Ovary (tissue), 9 donors: ENCODE data around the gene LGALS3BP. TPM values are rescaled to one million over a fixed set of nuclear protein-coding genes. Genes with fewer than 3 reads are reported as not detected.

Source experiments
- DNase-seq, 5 donors: peaks; one replicate each; pipeline ENCODE4 v3.0.0-alpha.2; 2019 to 2020
- H3K27ac ChIP-seq, 2 donors: fragments of 200-600 bp; one replicate each; pipeline versions ENCODE4 v1.5.1 to v1.8.0; 2019 to 2022
- H3K27me3 ChIP-seq: fragments of 200-600 bp; one replicate; pipeline ENCODE4 v1.8.0; 2022
- H3K36me3 ChIP-seq: fragments of 200-600 bp; sonication (generic); one replicate; pipeline ENCODE4 v1.5.1; 2019
- H3K4me1 ChIP-seq: one replicate; pipeline ENCODE4 v1.8.1; 2013; ENCODE audit warnings: mild to moderate bottlenecking, moderate library complexity; ENCODE audit not compliant: insufficient read depth
- H3K4me3 ChIP-seq: fragments of 200-600 bp; sonication (generic); one replicate; pipeline ENCODE4 v1.5.1; 2017
- H3K9me3 ChIP-seq, 2 donors: fragments of 200-600 bp in 1 of 2; sonication (generic) in 1 of 2; one replicate each; pipeline versions ENCODE4 v1.5.1 to v1.8.1; 2013 to 2019; ENCODE audit warnings: mild to moderate bottlenecking in 1 of 2, moderate library complexity in 1 of 2
- CTCF ChIP-seq, 3 donors: fragments of 450-650 bp in 2 of 3; fragments of 200-600 bp in 1 of 3; IDR thresholded peaks; one replicate each; pipeline versions ENCODE4 v1.5.1 to v1.8.0; 2016 to 2022; ENCODE audit warnings: antibody characterized with exemption in 3 of 3, mild to moderate bottlenecking in 1 of 3
- EP300 ChIP-seq: sonication (generic); formaldehyde crosslinking; IDR thresholded peaks from one replicate; pipeline ENCODE4 v1.6.1; 2017; ENCODE audit warnings: antibody characterized with exemption
- POLR2A ChIP-seq: fragments of 450-650 bp; IDR thresholded peaks from one replicate; pipeline ENCODE4 v1.6.1; 2017; ENCODE audit warnings: antibody characterized with exemption, mild to moderate bottlenecking, moderate library complexity
- WGBS, 3 donors: extraction: QIAGEN DNeasy Blood & Tissue Kit in 1 of 3; methylation state at CpG; one replicate each; pipeline versions ENCODE4 v1.1.5 to v1.1.7; 2013 to 2017; 5-methylcytosine and 5-hydroxymethylcytosine counted together
- intact Hi-C, 4 donors: fragments of 100-400 bp; cut with DNase I; formaldehyde crosslinking; loops; one replicate each; pipeline versions ENCODE4 v1.11.0 to v1.15.1; 2022 to 2023
- polyA plus RNA-seq, 2 donors: library from polyadenylated mRNA; stranded (reverse); fragments of 200-250 nt in 1 of 2; fragments of 350-450 nt in 1 of 2; fragmentation: Illumina TruSeq in 1 of 2; extraction: RNeasy Lipid Tissue Mini Kit (QIAGEN cat#74804) in 1 of 2; gene quantifications; one replicate each; pipeline ENCODE4 v1.2.3, GENCODE V29; 2013 to 2014
- total RNA-seq, 7 donors: library from RNA; depleted of rRNA in 2 of 7; stranded (reverse); fragments of >200 nt in 2 of 7; fragmentation: NEBNext Ultra II Directional in 3 of 7; extraction: Animal tissue kit (Norgen Biotek cat#: 25700) in 3 of 7; gene quantifications; one replicate each; pipeline versions ENCODE4 v1.1.0 to v1.2.4, GENCODE V29; 2016 to 2023
- donor health status: DM: no; HTN: no; CAD: no; lungs with moderate emphysema.
- donor health status: DM: no; HTN: no; CAD: no.
- donor health status: Bipolar disorder and iron deficiency.
- donor health status: DM: yes; HTN: yes; CAD: no.
- donor health status: DM: no; HTN: no; CAD: no.
- donor health status: DM: yes; HTN: yes; CAD: no.

The LGALS3BP gene
- total and polyA plus RNA-seq, 9 donors: 191 to 584 (median 250) TPM

- intact Hi-C loops: loop anchor here in 2 of 4 donors (5.0 to 10.0 kb wide), 2 partner anchors 53 to 630 kb away; partner anchors contain the start of gene TIMP2 (in 2 of the 2)
- Histone ChIP-seq H3K4me3 (no peak overlapping the region), H3K4me1 (peaks cover 34% of the 10 kb centered on the region), H3K27me3 (no peaks in the 10 kb centered on the region), H3K36me3 (no peaks in the 10 kb centered on the region), H3K27ac (peak overlapping the region; percentile 57 to 69), H3K9me3 (no peaks in the 10 kb centered on the region)
- WGBS, 3 donors: 19 to 29% (median 27%) methylated on average over 8 of the region's 8 CpGs
- no peak for DNase-seq
- TF ChIP-seq EP300 (no peak), CTCF (IDR thresholded peaks at IDR 0.05) (no peak), POLR2A (no peak)
These were observed 2.1 kb downstream of the LGALS3BP start for GRCh38 chr17:78977681-78977943.

- H3K4me1 ChIP-seq: peaks cover 34% of the 10 kb centered on the region
- no peaks in the 10 kb centered on the region for H3K27me3 ChIP-seq
- H3K4me3 ChIP-seq: no peak overlapping the region
- 45 to 65% (median 50%) methylated on average over 19 to 20 of the region's 20 CpGs for WGBS, 3 donors
- no peaks in the 10 kb centered on the region for H3K9me3 ChIP-seq
- no peak for TF ChIP-seq EP300
- no peaks in the 10 kb centered on the region for H3K36me3 ChIP-seq
- intact Hi-C loops: loop anchor here in 2 of 4 donors (5.0 to 10.0 kb wide), 2 partner anchors 52 to 630 kb away; partner anchors contain the start of gene TIMP2 (in 2 of the 2)
- peak overlapping the region; percentile 57 to 69 for H3K27ac ChIP-seq
- peak in 1 of 5 donors; percentile 35 for DNase-seq
These were observed 2.6 kb downstream of the LGALS3BP start for GRCh38 chr17:78976907-78977680.

GRCh38 chr17:78974635-78975591, 4.8 kb downstream of the LGALS3BP start:
- no peaks in the 10 kb centered on the region for H3K36me3 ChIP-seq
- peak in 4 of 5 donors; percentile 67 to 80 (median 75) for DNase-seq
- 42 to 48% (median 42%) methylated on average over 30 of the region's 30 CpGs for WGBS, 3 donors
- intact Hi-C loops: loop anchor here in 2 of 4 donors (5.0 to 10.0 kb wide), 3 partner anchors 50 to 628 kb away; partner anchors contain the start of gene TIMP2 (in 2 of the 2)
- H3K4me3 ChIP-seq: no peak overlapping the region
- no peaks in the 10 kb centered on the region for H3K9me3 ChIP-seq
- peaks cover 27% of the 10 kb centered on the region for H3K4me1 ChIP-seq
- H3K27ac ChIP-seq: peak overlapping the region in 1 of 2 donors; percentile 69
- no peaks in the 10 kb centered on the region for H3K27me3 ChIP-seq
- no peak for TF ChIP-seq CTCF (IDR thresholded peaks at IDR 0.05)
- no peak for TF ChIP-seq POLR2A
- TF ChIP-seq EP300: no peak

GRCh38 chr17:78973792-78974520, 5.8 kb downstream of the LGALS3BP start:
- Histone ChIP-seq H3K27me3 (no peaks in the 10 kb centered on the region), H3K27ac (no peak overlapping the region), H3K4me3 (no peak overlapping the region), H3K9me3 (no peaks in the 10 kb centered on the region), H3K4me1 (peaks cover 27% of the 10 kb centered on the region), H3K36me3 (no peaks in the 10 kb centered on the region)
- TF ChIP-seq EP300: no peak
- no peak for TF ChIP-seq CTCF (IDR thresholded peaks at IDR 0.05)
- no peak for TF ChIP-seq POLR2A
- 78 to 83% (median 81%) methylated on average over 23 of the region's 23 CpGs for WGBS, 3 donors
- intact Hi-C loops: loop anchor here in 2 of 4 donors (5.0 to 10.0 kb wide), 2 partner anchors 49 to 107 kb away; partner anchors contain the start of gene TIMP2 (in 2 of the 2)
- DNase-seq: peak in 2 of 5 donors; percentile 37 to 48
